H1 (cell line): Measurements from ENCODE around the gene CARF. TPM values are rescaled to one million over a fixed set of nuclear protein-coding genes. Genes with fewer than 3 reads are reported as not detected.

Source experiments
- CTCF ChIA-PET: fragments of 300-600 bp; sonication (Branson Sonifier 250); formaldehyde crosslinking; loops from one replicate; lab custom pipeline; 2021; ENCODE audit not compliant: partially characterized antibody; lab: Charles Lee
- POLR2A ChIA-PET: fragments of 300-600 bp; sonication (Branson Sonifier 250); formaldehyde crosslinking; loops from one replicate; lab custom pipeline; 2021; ENCODE audit warnings: inconsistent platforms; ENCODE audit not compliant: partially characterized antibody; lab: Charles Lee
- DNase-seq, 2 experiments: peaks; one replicate each; pipeline versions ENCODE4 v3.0.0 to v3.0.0-alpha.2; 2010 to 2022; ENCODE audit warnings: low spot score in 2 of 2, low read depth in 1 of 2, mixed read lengths in 1 of 2
- FAIRE-seq: peaks from 2 replicates; lab custom pipeline; 2011; peaks lifted over from hg19 to GRCh38; lab: Jason Lieb, UNC
- H2AFZ ChIP-seq: 2 replicates; pipeline ENCODE4 v1.8.1; 2012; ENCODE audit warnings: low read length, inconsistent platforms
- H2AK5ac ChIP-seq: 2 replicates; pipeline ENCODE4 v1.6.1; 2013; ENCODE audit warnings: low read depth, low read length
- H2BK120ac ChIP-seq: replicated peaks from 2 replicates; pipeline ENCODE3; 2013; ENCODE audit warnings: low read depth, low read length, inconsistent platforms
- H2BK12ac ChIP-seq: 2 replicates; pipeline ENCODE4 v1.6.1; 2013; ENCODE audit warnings: low read depth, low read length
- H2BK15ac ChIP-seq: 2 replicates; pipeline ENCODE4 v1.6.1; 2013; ENCODE audit warnings: low read length
- H2BK20ac ChIP-seq: 2 replicates; pipeline ENCODE4 v1.6.1; 2013; ENCODE audit warnings: low read length
- H2BK5ac ChIP-seq: 2 replicates; pipeline ENCODE4 v1.6.1; 2013; ENCODE audit warnings: low read depth, low read length
- H3K14ac ChIP-seq: 2 replicates; pipeline ENCODE4 v1.6.1; 2013; ENCODE audit warnings: inconsistent platforms; ENCODE audit not compliant: insufficient read length
- H3K18ac ChIP-seq: 2 replicates; pipeline ENCODE4 v1.6.1; 2013; ENCODE audit warnings: low read length; ENCODE audit errors: extremely low read depth
- H3K23ac ChIP-seq: 2 replicates; pipeline ENCODE4 v1.6.1; 2013; ENCODE audit warnings: inconsistent platforms; ENCODE audit not compliant: insufficient read length
- H3K23me2 ChIP-seq: 2 replicates; pipeline ENCODE4 v1.6.1; 2013; ENCODE audit warnings: low read depth, low read length
- H3K27ac ChIP-seq: 2 replicates; pipeline ENCODE4 v1.6.1; 2011; ENCODE audit warnings: low read depth, low read length, inconsistent platforms
- H3K27me3 ChIP-seq, 4 experiments: replicated peaks in 1 of 4; 1 replicate in 1 of 4; 2 replicates in 3 of 4; pipeline versions ENCODE4 v1.6.1 to v1.8.1; 2011 to 2013; ENCODE audit warnings: low read length in 3 of 4, mild to moderate bottlenecking in 3 of 4, inconsistent platforms in 2 of 4, mixed read lengths in 2 of 4, moderate library complexity in 1 of 4; ENCODE audit not compliant: control insufficient read depth in 3 of 4, insufficient read depth in 3 of 4; ENCODE audit errors: extremely low read depth in 1 of 4
- H3K36me3 ChIP-seq, 4 experiments: 2 replicates each; pipeline versions ENCODE4 v1.6.1 to v1.8.1; 2011 to 2013; ENCODE audit warnings: mild to moderate bottlenecking in 4 of 4, low read length in 3 of 4, moderate library complexity in 2 of 4, control low read depth in 1 of 4, inconsistent platforms in 1 of 4; ENCODE audit not compliant: insufficient read depth in 4 of 4, control insufficient read depth in 2 of 4
- H3K4ac ChIP-seq: replicated peaks from 2 replicates; pipeline ENCODE3; 2013; ENCODE audit warnings: low read length, low read depth, mixed read lengths, inconsistent platforms; ENCODE audit not compliant: insufficient read length
- H3K4me1 ChIP-seq, 4 experiments: replicated peaks in 1 of 4; 1 replicate in 1 of 4; 2 replicates in 3 of 4; pipeline versions ENCODE4 v1.6.1 to v1.8.1; 2011 to 2013; ENCODE audit warnings: low read length in 3 of 4, inconsistent platforms in 2 of 4, mixed read lengths in 1 of 4; ENCODE audit not compliant: insufficient read depth in 4 of 4, control insufficient read depth in 3 of 4
- H3K4me2 ChIP-seq, 2 experiments: 2 replicates each; pipeline versions ENCODE4 v1.6.1 to v1.8.1; 2011 to 2013; ENCODE audit warnings: low read depth in 2 of 2, low read length in 2 of 2, control low read depth in 1 of 2, inconsistent platforms in 1 of 2, mild to moderate bottlenecking in 1 of 2; ENCODE audit not compliant: insufficient read depth in 1 of 2
- H3K4me3 ChIP-seq, 4 experiments: fragments of 200-600, 300-600 bp in 1 of 4; sonication (generic), shearing (Covaris generic), sonication (Bioruptor Twin) in 1 of 4; 2 replicates each; pipeline versions ENCODE4 v1.5.1 to v1.8.1; 2011 to 2016; ENCODE audit warnings: low read length in 4 of 4, low read depth in 3 of 4, control low read depth in 2 of 4, inconsistent platforms in 2 of 4, mild to moderate bottlenecking in 2 of 4, mixed read lengths in 1 of 4, moderate library complexity in 1 of 4; ENCODE audit not compliant: insufficient read depth in 2 of 4; ENCODE audit errors: extremely low read depth in 1 of 4
- H3K56ac ChIP-seq: replicated peaks from 2 replicates; pipeline ENCODE3; 2013; ENCODE audit warnings: low read depth, mild to moderate bottlenecking, mixed read lengths, low read length, inconsistent platforms; ENCODE audit not compliant: insufficient read length
- H3K79me1 ChIP-seq: 2 replicates; pipeline ENCODE4 v1.6.1; 2013; ENCODE audit warnings: low read depth, low read length, control low read depth
- H3K79me2 ChIP-seq, 2 experiments: 2 replicates each; pipeline versions ENCODE4 v1.6.1 to v1.8.1; 2012 to 2013; ENCODE audit warnings: low read length in 2 of 2, mild to moderate bottlenecking in 2 of 2, inconsistent platforms in 1 of 2; ENCODE audit not compliant: insufficient read depth in 2 of 2, control insufficient read depth in 1 of 2
- H3K9ac ChIP-seq, 4 experiments: replicated peaks in 1 of 4; 1 replicate in 1 of 4; 2 replicates in 3 of 4; pipeline versions ENCODE4 v1.6.1 to v1.8.1; 2011 to 2013; ENCODE audit warnings: low read depth in 3 of 4, low read length in 3 of 4, control low read depth in 2 of 4, mild to moderate bottlenecking in 2 of 4, moderate library complexity in 2 of 4, inconsistent platforms in 1 of 4; ENCODE audit errors: extremely low read depth in 1 of 4
- H3K9me3 ChIP-seq, 2 experiments: 2 replicates each; pipeline versions ENCODE4 v1.6.1 to v1.8.1; 2012 to 2013; ENCODE audit warnings: mild to moderate bottlenecking in 2 of 2, moderate library complexity in 2 of 2, control low read depth in 1 of 2, inconsistent platforms in 1 of 2, low read depth in 1 of 2, low read length in 1 of 2, mixed read lengths in 1 of 2; ENCODE audit not compliant: insufficient read depth in 2 of 2
- H4K20me1 ChIP-seq, 2 experiments: replicated peaks in 1 of 2; 2 replicates each; pipeline versions ENCODE3 to v1.8.1; 2011 to 2013; ENCODE audit warnings: inconsistent platforms in 2 of 2, low read length in 2 of 2, mild to moderate bottlenecking in 1 of 2; ENCODE audit not compliant: insufficient read depth in 2 of 2, control insufficient read depth in 1 of 2
- H4K5ac ChIP-seq: 2 replicates; pipeline ENCODE4 v1.6.1; 2013; ENCODE audit warnings: low read length, low read depth, mixed read lengths, inconsistent platforms; ENCODE audit not compliant: insufficient read length
- H4K8ac ChIP-seq: 2 replicates; pipeline ENCODE4 v1.8.0; 2013; ENCODE audit warnings: mild to moderate bottlenecking, moderate library complexity, low read length, inconsistent platforms; ENCODE audit not compliant: insufficient read depth; ENCODE audit errors: extremely low read depth
- H4K91ac ChIP-seq: replicated peaks from 2 replicates; pipeline ENCODE3; 2013; ENCODE audit warnings: low read length, mixed read lengths, inconsistent platforms; ENCODE audit not compliant: insufficient read length
- BACH1 ChIP-seq: IDR thresholded peaks from 2 replicates; pipeline ENCODE4 v1.6.1; 2012; ENCODE audit warnings: low read length, improper control_type of control experiment
- CHD2 ChIP-seq: IDR thresholded peaks from 2 replicates; pipeline ENCODE4 v1.6.1; 2012; ENCODE audit warnings: low read length, improper control_type of control experiment
- GTF2F1 ChIP-seq: IDR thresholded peaks from 2 replicates; pipeline ENCODE4 v1.6.1; 2012; ENCODE audit warnings: low read depth, low read length, improper control_type of control experiment, borderline replicate concordance
- HDAC2 ChIP-seq, 2 experiments: fragments of 300-600 bp in 1 of 2; sonication (generic) in 1 of 2; IDR thresholded peaks; 2 replicates each; pipeline ENCODE4 v1.6.1; 2011 to 2012; ENCODE audit warnings: low read depth in 2 of 2, low read length in 2 of 2, mild to moderate bottlenecking in 2 of 2, moderate library complexity in 2 of 2, borderline replicate concordance in 1 of 2, inconsistent platforms in 1 of 2
- KDM1A ChIP-seq: fragments of 200-600, 300-600 bp; sonication (generic); IDR thresholded peaks from 2 replicates; pipeline ENCODE4 v1.7.1; 2016; ENCODE audit warnings: mild to moderate bottlenecking, low read length, borderline replicate concordance
- KDM4A ChIP-seq: IDR thresholded peaks from one replicate; pipeline ENCODE4 v1.7.1; 2012; ENCODE audit warnings: low read depth, mild to moderate bottlenecking, moderate library complexity, low read length, inconsistent platforms; ENCODE audit not compliant: severe bottlenecking
- SIN3A ChIP-seq, 2 experiments: IDR thresholded peaks in 1 of 2; conservative IDR thresholded peaks in 1 of 2; 2 replicates each; pipeline ENCODE4 v1.6.1; 2011 to 2012; ENCODE audit warnings: low read length in 2 of 2, improper control_type of control experiment in 1 of 2, low read depth in 1 of 2, mild to moderate bottlenecking in 1 of 2
- SRF ChIP-seq: IDR thresholded peaks from 2 replicates; pipeline ENCODE4 v1.6.1; 2011; ENCODE audit warnings: mild to moderate bottlenecking, low read depth, low read length, moderate library complexity
- TBP ChIP-seq: IDR thresholded peaks from 2 replicates; pipeline ENCODE4 v1.6.1; 2011; ENCODE audit warnings: low read depth, low read length, improper control_type of control experiment
- WGBS, 2 experiments: shearing (Covaris generic) in 1 of 2; methylation state at CpG; one replicate each; pipeline versions ENCODE4 v1.1.6 to v1.1.7; 2013 to 2015; ENCODE audit warnings: low lambda C conversion rate in 2 of 2, mixed read lengths in 2 of 2, inconsistent platforms in 1 of 2, low coverage in 1 of 2, missing lambda C conversion rate in 1 of 2; ENCODE audit not compliant: insufficient replicate concordance in 2 of 2, insufficient coverage in 1 of 2, insufficient read length in 1 of 2; ENCODE audit errors: extremely low coverage in 1 of 2, missing lambda C conversion rate in 1 of 2; 5-methylcytosine and 5-hydroxymethylcytosine counted together
- polyA plus RNA-seq, 7 experiments: library from polyadenylated mRNA; depleted of rRNA in 3 of 7; stranded (reverse) in 5 of 7; unstranded in 2 of 7; fragments of >200 nt in 5 of 7; fragments of 200-250 nt in 2 of 7; gene quantifications; 1 replicate in 5 of 7; 2 replicates in 1 of 7; 4 replicates in 1 of 7; pipeline versions ENCODE4 v1.2.1 to v1.2.3, GENCODE V29; 2011 to 2013; ENCODE audit warnings: missing spikeins in 2 of 7, mixed read lengths in 2 of 7
- total RNA-seq: library from RNA; stranded (reverse); fragmentation: NEBNext Ultra II Directional; extraction: Animal tissue kit (Norgen Biotek cat#: 25700); gene quantifications from 2 replicates; pipeline ENCODE4 v1.2.1, GENCODE V29; 2021

CARF gene
- total and polyA plus RNA-seq, 2 of the 8 experiments (the other 6 are each of a cell fraction or from before 2014, with no cell fraction given) = 2.0 to 2.6 TPM

GRCh38 chr2:202909394-202910192 is 2.5 kb upstream of the CARF start:
- Histone ChIP-seq H3K9ac (no peak overlapping the region), H3K9me3 (no peaks in the 10 kb centered on the region), H2AK5ac (no peak overlapping the region), H3K79me1 (peaks cover 3% of the 10 kb centered on the region), H2BK5ac (no peak overlapping the region), H3K23ac (no peak overlapping the region), H3K14ac (no peak overlapping the region), H3K27ac (no peak overlapping the region), H3K79me2 (peaks cover 20 to 69% of the 10 kb centered on the region in 2 experiments), H4K8ac (no peak overlapping the region; the same call in 1 of the 2 replicates), H2BK12ac (no peak overlapping the region), H3K4me2 (peak overlapping the region; percentile 58 to 79; a peak in 3 of 4 replicates), H3K4me3 (peak overlapping the region in 3 of 4 experiments; percentile 96 to 99 (median 98); a peak in 4 of 8 replicates), H3K56ac (no peak overlapping the region), H3K23me2 (no peaks in the 10 kb centered on the region; the same call in 1 of the 2 replicates), H3K4ac (no peak overlapping the region), H3K36me3 (peaks cover 0 to 21% (median 3%) of the 10 kb centered on the region in 4 experiments; a peak in 2 of 8 replicates), H3K4me1 (no peaks in the 10 kb centered on the region; a peak in 1 of 7 replicates), H2BK15ac (no peak overlapping the region), H4K91ac (no peak overlapping the region), H4K20me1 (peaks cover 2% of the 10 kb centered on the region in 2 experiments), H2BK20ac (no peak overlapping the region), H3K27me3 (no peaks in the 10 kb centered on the region), H2BK120ac (no peak overlapping the region), H4K5ac (no peak overlapping the region), H2AFZ (no peak overlapping the region), H3K18ac (no peak overlapping the region)
- WGBS, 2 experiments = 93% methylated on average over 6 of the region's 6 CpGs; no CpG with 5 or more reads in 1 of the 2 experiments
- ChIA-PET CTCF (interaction anchor here (0.6 kb wide), 1 partner anchor 97 kb away, joined by 3 read pairs; no protein-coding TSS in a partner anchor), POLR2A (interaction anchor here (1.9 to 2.6 kb wide), 3 partner anchors 19 to 329 kb away, joined by 8 to 10 read pairs (median 8); partner anchors contain the start of gene CYP20A1)
- no peak for DNase-seq
- FAIRE-seq = no peak
- no peak for TF ChIP-seq KDM1A
- no peak for TF ChIP-seq SRF
- no peak for TF ChIP-seq BACH1
- TF ChIP-seq GTF2F1 = no peak
- TF ChIP-seq HDAC2 (IDR thresholded peaks at IDR 0.05; ENCODE audit: borderline replicate concordance in 1 of 2, low read depth in 2 of 2, low read length in 2 of 2) = no peak
- no peak for TF ChIP-seq CHD2
- TF ChIP-seq SIN3A (conservative IDR thresholded peaks at IDR 0.05 in 1 of 2, IDR thresholded peaks at IDR 0.05 in 1 of 2; ENCODE audit: low read depth in 1 of 2, low read length in 2 of 2) = no peak
- TF ChIP-seq TBP = no peak
- TF ChIP-seq KDM4A = no peak
